NCI-H510A (cell line): ENCODE data around the gene SLC38A8.

Source experiments
- DNase-seq: peaks from one replicate; lab custom pipeline; 2025; lab: John Stamatoyannopoulos, UW

The SLC38A8 gene

DNA sequence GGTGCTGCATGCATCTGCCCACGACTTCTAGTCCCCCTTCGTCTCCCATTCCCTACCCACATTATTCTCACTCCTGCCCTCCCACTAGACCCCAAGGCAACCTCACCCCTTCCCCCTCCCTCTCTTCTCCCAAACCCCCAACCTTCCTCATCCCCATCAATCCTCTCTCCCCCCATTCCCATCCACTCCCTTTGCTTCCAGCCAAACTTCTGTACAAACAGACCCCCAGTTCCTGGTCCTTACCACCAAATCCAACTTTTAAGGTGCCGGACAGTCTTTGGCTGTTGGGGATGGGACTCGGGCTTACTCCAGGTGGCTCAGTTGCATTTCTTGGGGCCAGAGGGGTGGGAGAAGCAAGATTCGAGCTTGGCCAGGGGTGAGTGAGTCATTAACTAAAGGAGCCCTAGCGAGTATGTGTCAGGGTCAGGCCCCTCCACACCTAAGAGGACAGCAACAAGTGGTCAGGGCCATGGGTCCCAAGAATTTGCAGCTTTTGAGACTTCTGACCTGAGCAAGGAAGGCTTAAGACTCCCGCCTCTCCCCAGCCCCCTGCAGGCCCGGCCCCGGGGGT is at the start of gene SLC38A8:
Gene SLC38A8 (minus strand): TSS at position 488 of the 571 bp plus-strand sequence. CDS start 638 bp downstream, outside the sequence.
- DNase-seq, result no peak

DNA sequence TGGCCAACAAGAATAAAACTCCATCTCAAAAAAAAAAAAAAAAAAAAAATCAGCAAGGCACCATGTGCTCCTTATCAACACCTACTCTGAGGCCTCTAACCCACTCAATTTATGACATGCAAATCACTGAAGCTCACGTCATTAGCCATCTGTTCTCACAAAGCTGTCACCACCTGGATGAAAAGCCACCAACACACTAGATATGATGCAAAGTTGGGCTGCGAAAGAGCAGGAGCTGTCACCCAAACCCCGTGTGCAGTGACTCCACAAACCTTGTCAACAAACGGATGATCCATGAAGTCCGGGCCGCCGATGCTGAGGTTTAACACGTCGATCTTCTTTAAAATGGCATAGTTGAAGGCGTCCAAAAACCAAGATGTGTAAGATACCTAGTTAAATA is 48.9 kb upstream of the SLC38A8 start:
- no peak for DNase-seq

DNA sequence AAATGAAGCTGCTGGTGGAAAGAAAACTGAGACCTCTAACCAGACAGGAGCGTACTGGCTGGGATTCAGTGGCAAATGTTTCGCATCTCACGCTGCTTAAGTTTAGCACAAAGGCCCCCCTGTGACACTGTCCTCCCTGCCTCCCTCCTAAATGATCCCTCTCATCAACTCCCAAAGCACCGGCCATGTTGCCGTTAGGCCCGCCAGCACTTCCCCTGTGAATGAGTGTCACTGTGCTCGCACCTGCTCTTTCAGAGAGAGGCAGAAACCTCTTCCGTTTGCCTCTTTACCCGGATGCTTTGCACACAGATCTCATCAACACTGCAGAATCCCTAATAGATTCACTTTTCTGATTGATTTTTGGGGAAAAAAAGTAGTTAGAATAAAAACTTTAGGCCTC is 47.6 kb upstream of the SLC38A8 start:
- DNase-seq, result no peak

DNA sequence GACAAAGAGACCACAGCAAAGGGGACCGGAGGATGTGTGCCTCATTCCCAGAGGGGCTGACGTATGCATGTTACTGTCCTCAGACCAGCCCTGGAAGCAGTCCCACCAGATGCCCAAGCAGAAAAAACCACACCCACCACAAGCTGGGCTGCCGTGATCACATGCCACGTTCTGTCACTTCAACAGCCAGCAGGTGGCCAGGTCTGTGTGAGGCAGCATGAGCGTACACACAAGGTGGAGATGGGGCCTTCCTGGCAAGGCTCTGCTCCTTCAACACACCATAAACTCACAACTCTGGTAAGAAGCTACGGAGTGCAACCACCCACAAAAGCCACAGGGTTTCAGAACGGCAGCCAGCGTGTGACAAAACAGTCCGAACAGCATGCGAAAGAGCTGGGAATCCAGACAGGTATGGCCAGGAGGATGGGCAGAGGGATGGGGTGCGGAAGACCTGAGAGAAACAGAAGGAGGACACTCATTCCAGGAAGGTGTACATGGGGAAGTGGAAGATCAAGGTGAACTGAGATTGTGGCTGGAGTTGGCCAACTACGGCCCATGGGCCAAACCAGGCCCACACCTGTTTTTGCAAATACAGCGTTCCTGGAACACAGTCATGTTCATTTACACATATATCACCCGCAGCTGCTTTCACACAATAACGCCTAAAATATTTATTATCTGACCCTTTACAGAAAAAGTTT is 46.2 kb upstream of the SLC38A8 start:
- DNase-seq, result no peak

DNA sequence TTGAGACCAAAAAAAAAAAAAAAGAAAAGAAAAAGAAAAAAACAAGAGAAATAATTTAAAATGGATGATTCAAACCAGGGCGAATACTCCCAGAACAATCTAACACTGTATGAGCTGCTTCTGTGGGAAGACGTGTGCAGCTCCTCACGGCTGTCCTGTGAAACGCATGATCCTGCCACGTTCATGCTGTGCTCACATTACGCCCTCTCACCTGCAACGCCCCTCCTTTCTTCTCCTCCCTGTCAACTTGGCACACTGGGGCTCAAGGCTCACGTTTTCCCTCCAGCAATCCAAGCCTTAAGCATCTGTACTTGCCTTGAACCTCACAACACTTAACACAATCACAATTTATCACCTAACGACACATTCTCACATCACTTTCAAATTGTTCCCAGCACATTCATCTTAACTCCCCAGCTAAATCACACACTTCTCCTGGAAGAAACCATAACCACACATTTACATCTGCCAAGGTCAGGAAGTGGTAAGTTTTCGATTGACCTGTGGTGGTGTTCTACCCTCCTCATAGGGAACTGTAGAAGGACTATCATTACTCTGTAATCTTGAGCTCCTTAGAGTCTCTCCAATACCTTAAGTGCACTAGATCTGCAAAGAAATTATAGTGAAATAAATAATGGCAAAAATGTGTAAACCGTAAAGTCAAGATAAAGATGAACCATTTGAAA is 45.0 kb upstream of the SLC38A8 start:
- no peak for DNase-seq

DNA sequence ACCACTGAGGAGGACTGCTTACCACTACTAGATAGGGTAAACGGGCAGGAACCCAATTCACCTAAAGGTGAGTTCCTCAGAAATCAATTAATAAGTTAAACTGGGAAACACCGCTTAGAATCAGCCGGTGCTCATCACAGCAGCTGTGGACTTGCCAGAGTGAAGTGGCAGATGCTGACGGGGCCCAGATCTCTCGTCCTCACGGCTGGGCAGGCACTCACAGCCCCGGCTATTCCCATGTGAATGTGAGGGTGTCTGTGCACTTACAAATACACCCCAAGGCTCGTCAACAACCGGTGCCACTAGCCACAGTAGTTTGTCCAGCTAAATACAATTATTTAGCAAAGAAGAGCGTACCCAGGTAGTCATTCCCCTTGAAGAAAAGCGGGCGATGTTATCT is 44.4 kb upstream of the SLC38A8 start:
- DNase-seq, result no peak

DNA sequence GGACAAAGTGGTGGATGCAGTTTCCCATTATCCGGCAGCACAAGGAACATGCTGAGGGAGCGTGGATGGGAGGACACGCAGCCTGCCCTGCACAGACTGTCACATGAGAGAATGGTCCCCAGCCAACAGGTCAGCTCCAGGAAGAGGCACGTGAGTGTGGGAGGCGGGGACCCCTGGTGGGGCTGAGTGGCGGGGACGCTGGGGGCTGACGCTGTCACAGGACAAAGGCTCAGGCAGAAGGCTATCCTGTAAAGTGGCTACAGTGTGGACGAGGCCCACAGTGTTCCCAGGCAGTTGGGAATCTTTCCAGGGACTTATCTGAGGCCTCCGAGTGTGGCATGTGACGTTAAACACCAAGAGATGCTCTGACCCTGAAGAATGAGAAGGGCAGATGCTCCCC is 43.7 kb upstream of the SLC38A8 start:
- DNase-seq, result no peak

DNA sequence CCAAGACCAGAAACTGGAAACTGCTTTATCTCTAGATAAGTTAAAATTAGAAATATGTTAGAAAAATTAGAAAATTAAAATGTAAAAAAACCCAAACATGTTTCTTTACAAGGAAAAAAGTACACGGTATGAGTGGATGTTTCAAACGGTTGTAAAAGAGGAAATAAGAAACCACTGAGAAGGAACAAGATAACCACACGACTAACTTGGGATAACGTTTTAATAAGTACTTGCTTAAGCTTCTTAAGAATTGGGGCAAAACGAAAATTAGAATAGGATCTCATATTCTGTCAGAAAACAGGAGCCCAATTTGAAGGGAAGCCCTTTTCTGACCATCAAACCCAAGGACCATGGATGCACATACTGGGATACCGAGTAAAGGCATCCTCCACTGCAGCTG is 43.2 kb upstream of the SLC38A8 start:
- no peak for DNase-seq

DNA sequence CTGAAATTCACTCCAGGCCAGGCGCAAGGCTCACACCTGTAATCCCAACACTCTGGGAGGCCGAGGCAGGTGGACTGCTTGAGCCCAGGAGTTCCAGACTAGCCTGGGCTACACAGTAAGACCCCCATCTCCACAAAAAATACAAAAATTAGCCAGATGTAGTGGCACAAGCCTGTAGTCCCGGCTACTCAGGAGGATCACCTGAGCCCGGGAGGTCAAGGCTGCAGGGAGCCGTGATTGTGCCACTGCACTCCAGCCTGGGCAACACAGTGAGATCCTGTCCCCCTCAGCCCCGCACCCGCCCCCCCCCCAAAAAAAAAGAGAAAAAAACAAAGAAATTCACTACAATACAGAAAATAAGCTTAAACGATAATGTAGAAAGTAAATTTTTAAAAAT is 42.7 kb upstream of the SLC38A8 start:
- DNase-seq, result no peak

DNA sequence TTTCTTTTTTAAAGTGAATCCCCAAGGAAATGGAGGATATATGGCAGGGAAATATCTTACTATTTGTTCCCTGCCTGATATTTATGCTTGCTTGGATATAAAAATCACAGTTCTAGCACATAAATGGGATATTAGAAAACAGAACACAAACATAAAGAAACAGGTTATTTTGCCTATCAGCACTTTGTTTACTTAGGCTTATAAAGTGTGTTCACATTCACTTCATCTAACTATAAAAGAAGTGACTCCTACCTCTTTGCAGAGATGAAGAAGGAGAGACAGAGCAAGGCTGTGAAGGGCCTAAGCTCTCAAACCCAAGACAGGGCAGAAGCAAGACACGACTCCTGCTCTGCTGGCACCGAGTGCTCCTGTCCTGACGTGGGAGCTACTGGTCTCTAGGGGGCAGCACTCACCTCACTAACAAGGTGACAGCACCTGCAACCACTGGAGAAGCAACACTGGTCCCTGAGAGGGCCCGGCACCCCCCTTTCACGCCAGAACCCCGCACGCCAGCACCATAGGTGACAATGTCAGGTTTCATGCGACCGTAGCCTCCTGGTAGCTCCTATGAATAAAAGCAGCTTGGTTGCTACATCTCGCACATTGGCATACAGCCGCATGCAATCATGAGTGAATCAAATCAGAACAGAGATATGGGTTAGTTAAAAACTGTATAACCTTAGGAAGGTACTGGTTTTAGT is 42.1 kb upstream of the SLC38A8 start:
- DNase-seq, result peak; percentile 31

DNA sequence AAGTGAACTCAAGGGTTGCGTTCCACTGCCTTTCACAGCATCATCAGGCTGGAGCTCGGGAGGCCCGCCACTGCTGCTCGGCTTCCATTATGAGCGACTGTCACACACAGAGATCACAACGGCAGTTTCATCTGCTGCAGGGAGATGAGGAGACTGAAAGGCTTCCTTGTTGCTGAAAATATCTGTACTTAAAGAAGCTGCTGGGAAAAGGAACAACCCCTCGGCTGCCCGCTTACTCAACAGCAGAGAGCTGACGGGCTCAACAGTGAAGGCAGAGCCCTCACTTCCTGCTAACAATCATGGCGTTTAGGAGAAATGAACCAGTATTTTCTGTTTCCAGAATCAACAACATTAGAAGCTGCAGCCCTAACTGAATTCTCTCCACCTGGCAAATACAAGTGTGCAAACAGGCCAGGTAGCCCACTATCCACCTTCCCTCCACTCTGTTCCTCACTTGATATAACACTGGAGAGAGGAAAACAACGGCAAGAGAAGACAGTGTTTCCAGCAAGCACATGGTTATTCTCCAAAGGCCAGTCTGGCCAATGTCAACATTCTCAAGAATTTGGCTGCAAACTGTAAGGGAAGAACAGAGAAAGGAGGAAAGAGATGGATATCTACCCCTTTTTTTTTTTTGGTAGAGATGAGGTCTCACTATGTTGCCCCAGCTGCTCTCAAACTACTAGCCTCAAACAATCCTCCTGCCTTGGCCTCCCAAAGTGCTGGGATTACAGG is 40.4 kb upstream of the SLC38A8 start:
- no peak for DNase-seq

DNA sequence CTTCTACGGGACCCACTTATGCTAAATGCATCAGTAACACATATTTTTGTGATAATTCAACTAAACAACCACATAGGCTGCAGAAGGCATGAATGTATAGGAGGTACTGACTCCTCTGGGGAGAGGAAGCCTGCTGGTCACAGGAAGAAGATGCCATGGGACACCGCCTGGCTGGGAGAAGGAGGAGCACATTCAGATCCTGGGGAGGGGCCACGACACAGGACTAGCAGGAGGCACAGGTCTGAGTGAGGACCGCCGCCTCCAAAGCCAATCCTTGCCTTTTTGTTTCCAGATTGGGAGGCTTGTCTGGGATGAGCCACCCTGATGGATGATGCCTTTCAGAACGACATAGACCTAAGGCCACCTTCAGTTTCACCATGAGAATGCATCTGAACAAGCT is 39.5 kb upstream of the SLC38A8 start:
- no peak for DNase-seq

DNA sequence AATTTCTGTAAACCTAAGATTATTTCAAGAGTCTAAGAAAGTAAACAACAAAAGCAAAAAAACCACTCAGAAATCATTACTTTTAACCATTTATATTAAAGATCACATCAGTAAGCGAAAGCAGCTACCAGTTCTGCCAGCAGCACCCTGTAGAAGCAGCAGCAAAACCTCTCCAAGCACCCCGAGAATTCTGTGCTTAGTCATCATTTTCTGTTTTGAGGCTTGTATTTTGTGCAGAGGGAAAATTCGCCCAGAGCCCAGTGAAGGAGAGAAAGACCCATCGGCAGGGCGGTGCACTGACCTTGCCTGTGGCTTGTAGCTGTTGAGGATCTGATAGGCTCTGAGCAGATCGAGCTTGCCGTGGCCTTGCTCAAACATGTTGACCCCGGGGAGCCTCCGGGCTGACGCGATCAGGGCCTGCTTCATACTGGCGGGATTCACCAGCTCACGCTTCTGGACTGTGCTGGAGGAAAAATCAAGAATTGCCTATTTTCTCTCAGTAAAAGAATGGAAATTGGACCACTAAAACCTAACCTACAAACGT is 38.9 kb upstream of the SLC38A8 start:
- no peak for DNase-seq

DNA sequence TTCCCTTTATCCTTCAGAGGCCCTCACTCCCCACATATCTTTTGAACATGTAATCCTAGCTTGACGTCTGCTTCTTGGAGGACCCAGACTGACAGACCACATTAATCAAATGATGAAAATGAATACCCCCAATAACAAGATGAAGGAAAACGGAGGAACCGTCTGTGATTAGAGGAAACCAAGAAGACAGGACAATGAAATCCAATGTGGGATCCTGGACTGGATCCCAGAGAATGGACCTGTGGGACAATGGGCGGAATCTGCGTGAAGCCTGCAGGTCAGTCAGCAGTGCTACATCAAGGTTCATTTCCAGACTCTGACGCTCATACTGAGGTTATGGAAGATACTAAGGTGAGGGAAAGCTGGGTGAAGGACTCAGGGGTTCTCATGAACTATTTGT is 38.2 kb upstream of the SLC38A8 start:
- DNase-seq, result no peak

DNA sequence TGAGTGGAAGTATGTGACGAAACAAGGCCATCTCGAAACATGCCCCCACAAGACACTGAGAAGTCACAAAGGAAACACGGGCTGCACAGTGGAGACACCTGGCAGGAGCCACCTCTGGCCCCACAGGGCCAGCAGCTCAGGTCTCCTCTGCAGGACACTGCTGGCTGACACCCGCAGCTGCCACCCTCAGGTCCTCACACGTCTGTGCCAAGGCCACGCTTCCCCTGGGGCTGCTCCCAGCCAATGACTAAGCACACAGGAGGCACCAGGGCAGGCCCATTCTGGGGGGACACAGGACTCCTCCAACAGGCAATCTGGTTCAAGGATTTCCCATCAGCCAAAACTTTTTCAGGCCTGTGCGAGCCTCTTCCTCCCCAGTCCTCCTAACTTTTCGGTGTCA is 37.8 kb upstream of the SLC38A8 start:
- no peak for DNase-seq

DNA sequence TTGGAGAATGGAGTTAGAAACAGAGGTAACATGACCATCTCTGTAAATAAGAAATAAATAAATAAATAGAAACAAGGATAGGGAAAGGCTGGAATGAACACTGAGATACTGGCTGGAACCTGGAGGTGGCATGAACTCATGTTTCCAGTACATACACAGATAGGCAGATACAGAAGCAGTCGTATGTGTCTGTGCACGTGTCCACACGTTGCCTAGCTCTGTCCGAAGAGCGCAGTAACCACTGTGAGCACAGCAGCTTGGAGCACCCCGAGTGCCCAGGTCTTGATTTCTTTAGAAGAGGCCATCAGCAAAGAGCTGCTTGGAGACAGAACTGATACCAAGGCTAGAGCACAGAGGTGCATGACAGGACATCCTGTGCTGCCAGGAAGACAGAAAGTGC is 37.1 kb upstream of the SLC38A8 start:
- no peak for DNase-seq

DNA sequence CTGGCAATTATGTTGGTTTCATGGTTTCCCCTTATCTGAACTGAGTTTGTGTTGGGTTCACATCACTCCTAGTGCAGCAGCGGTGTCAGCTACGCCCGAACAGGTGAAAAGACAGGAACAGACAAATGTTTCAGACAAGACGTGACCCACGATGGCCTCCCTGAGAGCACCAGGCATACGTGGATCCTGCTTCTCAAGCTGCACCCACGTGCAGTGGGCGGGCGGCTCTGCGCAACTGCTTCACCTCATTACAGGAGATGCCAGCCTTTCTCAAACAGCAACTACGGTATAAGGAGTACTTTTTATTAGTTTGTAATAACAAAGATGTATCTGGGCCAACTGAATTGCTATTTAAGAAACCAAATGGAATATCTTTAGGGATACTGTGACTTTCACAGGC is 32.8 kb upstream of the SLC38A8 start:
- no peak for DNase-seq

DNA sequence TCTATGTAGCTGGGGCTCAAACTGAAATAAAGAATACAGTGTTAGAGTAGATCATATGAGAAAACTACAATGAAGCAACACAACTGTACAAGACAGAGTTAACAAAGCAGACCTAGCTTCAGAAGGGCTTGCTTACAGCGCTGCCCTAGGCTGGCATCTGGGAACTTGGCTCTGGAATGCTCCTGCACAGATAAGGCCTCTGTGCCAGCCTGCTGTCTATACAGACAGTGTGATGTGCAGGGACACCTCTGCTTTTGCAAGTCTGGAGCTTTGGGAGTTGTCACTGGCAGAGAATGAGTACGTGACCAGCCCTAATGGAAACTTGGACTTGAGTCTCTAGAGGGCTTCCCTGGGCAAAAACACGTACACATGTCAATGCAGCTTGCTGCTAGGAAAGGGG is 32.1 kb upstream of the SLC38A8 start:
- no peak for DNase-seq

DNA sequence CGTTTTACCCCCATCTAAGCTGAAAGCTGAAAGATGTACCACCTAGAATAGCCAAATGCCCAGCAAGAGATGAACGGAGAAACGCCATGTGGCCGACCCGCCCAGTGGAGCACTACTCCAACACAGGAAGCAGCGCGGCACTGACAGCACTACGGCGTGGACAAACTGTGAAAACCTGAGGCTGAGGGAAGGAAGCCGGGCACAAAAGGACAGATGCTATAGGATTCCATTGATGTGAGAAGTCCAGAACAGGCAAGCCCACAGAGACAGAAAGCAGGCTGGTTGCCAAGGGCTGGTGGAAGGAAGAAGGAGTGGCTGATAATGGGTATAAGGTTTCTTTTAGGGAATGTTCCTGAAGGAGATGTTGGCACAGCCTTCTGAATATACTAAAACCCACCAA is 29.4 kb upstream of the SLC38A8 start:
- DNase-seq, result no peak

DNA sequence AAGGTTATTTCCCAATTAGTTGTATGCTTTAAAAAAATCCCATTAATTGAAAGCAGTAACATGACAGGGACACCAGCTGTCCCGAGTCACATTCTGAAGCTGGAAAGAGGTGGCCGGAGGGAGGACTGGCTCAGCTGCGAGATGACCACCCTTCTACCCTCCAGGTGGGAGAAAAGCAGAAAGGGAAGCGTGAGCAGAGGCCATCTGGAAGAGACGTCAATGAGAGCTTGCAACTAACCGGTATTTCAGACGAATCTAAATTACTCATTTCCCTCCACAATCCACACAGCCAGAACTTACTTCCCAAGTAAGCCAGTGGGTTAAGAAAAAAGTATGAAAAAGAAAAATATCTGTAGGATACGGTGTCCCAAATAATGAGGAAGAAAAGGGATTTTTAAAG is 28.5 kb upstream of the SLC38A8 start:
- no peak for DNase-seq

DNA sequence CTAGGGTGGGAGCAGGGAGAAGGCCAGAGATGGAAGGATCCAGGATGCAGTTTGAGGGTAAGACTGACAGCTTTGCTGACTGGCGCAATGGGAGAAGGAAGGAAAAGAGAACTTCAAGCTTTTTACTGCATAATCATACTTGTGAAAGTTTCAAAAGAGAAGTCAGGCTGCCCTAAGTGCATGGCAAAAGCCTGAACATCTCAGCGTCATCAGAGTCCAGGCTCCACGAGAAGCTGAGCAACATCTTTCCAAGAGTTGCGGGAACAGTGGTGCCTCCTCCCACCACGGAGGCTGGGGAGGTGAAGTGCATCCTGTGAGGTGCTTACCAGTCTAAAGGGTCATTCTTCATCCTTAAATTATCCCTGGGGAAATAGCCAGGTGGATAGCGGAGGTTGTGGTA is 26.9 kb upstream of the SLC38A8 start:
- no peak for DNase-seq
